Astrocyte (in vitro differentiated cells and primary cell): ENCODE results near the gene OLFML2B.

Experiments
- EZH2 ChIP-seq: IDR thresholded peaks from 2 replicates; pipeline ENCODE4 v1.6.1; 2012; ENCODE audit warnings: mild to moderate bottlenecking, low read length, inconsistent platforms; ENCODE audit not compliant: insufficient read depth
- TF ChIP-seq, protein P1 (sequence below): IDR thresholded peaks from 2 replicates; pipeline ENCODE4 v1.5.1; 2011; ENCODE audit warnings: low read depth, mild to moderate bottlenecking, inconsistent platforms, low read length, moderate library complexity; ENCODE audit not compliant: insufficient read depth

DNA sequence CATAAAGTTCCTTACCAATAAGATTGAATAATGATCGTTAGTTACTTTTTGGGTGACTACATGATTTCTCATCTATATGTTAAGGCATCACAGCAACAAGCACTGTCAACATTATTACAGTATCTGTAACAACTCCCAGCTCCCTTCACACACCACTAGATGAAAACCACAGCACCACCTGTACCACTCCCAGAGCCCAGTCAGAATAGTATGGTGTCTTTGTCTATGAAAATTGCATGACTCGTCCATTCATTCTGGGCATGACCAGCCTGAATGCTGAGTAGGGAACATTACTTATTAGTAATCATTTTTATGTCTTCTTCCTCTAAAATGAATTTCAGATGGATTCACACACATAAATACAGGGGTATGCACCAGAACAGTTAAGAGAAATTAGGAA lies 7.0 kb downstream of the OLFML2B start:
- TF ChIP-seq, protein P1, sequence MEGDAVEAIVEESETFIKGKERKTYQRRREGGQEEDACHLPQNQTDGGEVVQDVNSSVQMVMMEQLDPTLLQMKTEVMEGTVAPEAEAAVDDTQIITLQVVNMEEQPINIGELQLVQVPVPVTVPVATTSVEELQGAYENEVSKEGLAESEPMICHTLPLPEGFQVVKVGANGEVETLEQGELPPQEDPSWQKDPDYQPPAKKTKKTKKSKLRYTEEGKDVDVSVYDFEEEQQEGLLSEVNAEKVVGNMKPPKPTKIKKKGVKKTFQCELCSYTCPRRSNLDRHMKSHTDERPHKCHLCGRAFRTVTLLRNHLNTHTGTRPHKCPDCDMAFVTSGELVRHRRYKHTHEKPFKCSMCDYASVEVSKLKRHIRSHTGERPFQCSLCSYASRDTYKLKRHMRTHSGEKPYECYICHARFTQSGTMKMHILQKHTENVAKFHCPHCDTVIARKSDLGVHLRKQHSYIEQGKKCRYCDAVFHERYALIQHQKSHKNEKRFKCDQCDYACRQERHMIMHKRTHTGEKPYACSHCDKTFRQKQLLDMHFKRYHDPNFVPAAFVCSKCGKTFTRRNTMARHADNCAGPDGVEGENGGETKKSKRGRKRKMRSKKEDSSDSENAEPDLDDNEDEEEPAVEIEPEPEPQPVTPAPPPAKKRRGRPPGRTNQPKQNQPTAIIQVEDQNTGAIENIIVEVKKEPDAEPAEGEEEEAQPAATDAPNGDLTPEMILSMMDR: no peak
- TF ChIP-seq EZH2: no peak
